Psoas muscle (tissue), 8 donors: Measurements from ENCODE around the gene C5orf46. TPM values are rescaled to one million over a fixed set of nuclear protein-coding genes. Genes with fewer than 3 reads are reported as not detected.

Source experiments
- ATAC-seq, 4 donors: fragments of 200-7000 bp; cut with Tn5 transposase; one replicate each; pipeline ENCODE4 v1.9.1; 2020; ENCODE audit warnings: moderate library complexity in 3 of 4, mild to moderate bottlenecking in 2 of 4
- DNase-seq, 2 donors: peaks; one replicate each; pipeline ENCODE4 v3.0.0-alpha.2; 2020
- H3K27ac ChIP-seq: fragments of 200-600 bp; one replicate; pipeline ENCODE4 v1.8.0; 2022
- H3K27me3 ChIP-seq, 3 donors: fragments of 200-600 bp in 1 of 3; one replicate each; pipeline versions ENCODE4 v1.6.1 to v1.8.0; 2013 to 2022; ENCODE audit warnings: low read length in 2 of 3, mild to moderate bottlenecking in 2 of 3, moderate library complexity in 1 of 3; ENCODE audit not compliant: insufficient read depth in 3 of 3
- H3K36me3 ChIP-seq, 2 donors: fragments of 200-600 bp in 1 of 2; one replicate each; pipeline versions ENCODE4 v1.6.1 to v1.8.0; 2013 to 2022; ENCODE audit warnings: low read depth in 1 of 2, mild to moderate bottlenecking in 1 of 2, moderate library complexity in 1 of 2; ENCODE audit not compliant: insufficient read depth in 1 of 2
- H3K4me1 ChIP-seq: fragments of 200-600 bp; one replicate; pipeline ENCODE4 v1.8.0; 2022
- H3K4me3 ChIP-seq: fragments of 200-600 bp; one replicate; pipeline ENCODE4 v1.8.0; 2022; ENCODE audit warnings: mild to moderate bottlenecking
- H3K9me3 ChIP-seq: fragments of 200-600 bp; one replicate; pipeline ENCODE4 v1.8.0; 2022
- CTCF ChIP-seq: fragments of 200-600 bp; IDR thresholded peaks from one replicate; pipeline ENCODE4 v1.8.0; 2022; ENCODE audit warnings: antibody characterized with exemption
- WGBS, 3 donors: extraction: QIAGEN DNeasy Blood & Tissue Kit; methylation state at CpG; one replicate each; pipeline versions ENCODE4 v1.1.6 to v1.1.7; 2013; 5-methylcytosine and 5-hydroxymethylcytosine counted together
- intact Hi-C, 2 donors: fragments of 100-400 bp; cut with DNase I; formaldehyde crosslinking; loops; one replicate each; pipeline versions ENCODE4 v1.11.0 to v1.14.2; 2022
- polyA plus RNA-seq, 3 donors: library from polyadenylated mRNA; stranded (reverse); fragments of 200-250 nt; gene quantifications; one replicate each; pipeline ENCODE4 v1.2.3, GENCODE V29; 2013
- total RNA-seq, 4 donors: library from RNA; stranded (reverse); fragmentation: NEBNext Ultra II Directional in 2 of 4; extraction: Animal tissue kit (Norgen Biotek cat#: 25700) in 2 of 4; gene quantifications; one replicate each; pipeline versions ENCODE4 v1.2.1 to v1.2.4, GENCODE V29; 2021 to 2023
- donor health status: healthy with polysubstance abuse.
- donor health status: DM: no; HTN: no; CAD: no; lungs with moderate emphysema.
- donor health status: Bipolar disorder and iron deficiency.
- donor health status: healthy.
- donor health status: DM: yes; HTN: yes; CAD: no.
- donor health status: DM: no; HTN: no; CAD: no.
- donor health status: DM: no; HTN: no; CAD: no.
- donor health status: DM: yes; HTN: yes; CAD: no.

Gene C5orf46
- total and polyA plus RNA-seq, 7 donors = not detected

GRCh38 chr5:147921136-147921535 is 14.8 kb upstream of the C5orf46 start:
- Histone ChIP-seq H3K27me3 (no peaks in the 10 kb centered on the region), H3K36me3 (no peaks in the 10 kb centered on the region), H3K9me3 (no peaks in the 10 kb centered on the region), H3K4me3 (no peak overlapping the region), H3K4me1 (no peaks in the 10 kb centered on the region), H3K27ac (no peak overlapping the region)
- intact Hi-C loops = no loop called here
- DNase-seq = no peak
- 62 to 72% (median 62%) methylated on average over 2 of the region's 2 CpGs for WGBS, 3 donors
- no peak for ATAC-seq
- TF ChIP-seq CTCF = no peak

- 85 to 91% (median 87%) methylated on average over 4 of the region's 4 CpGs for WGBS, 3 donors
- intact Hi-C loops = no loop called here
- no peak for DNase-seq
Observed at GRCh38 chr5:147920420-147921030, 14.2 kb upstream of the C5orf46 start.

GRCh38 chr5:147918899-147919298 is 12.6 kb upstream of the C5orf46 start:
- no peak overlapping the region for H3K27ac ChIP-seq
- no peaks in the 10 kb centered on the region for H3K4me1 ChIP-seq
- H3K4me3 ChIP-seq = no peak overlapping the region
- no peaks in the 10 kb centered on the region for H3K27me3 ChIP-seq
- intact Hi-C loops = no loop called here
- no peaks in the 10 kb centered on the region for H3K36me3 ChIP-seq
- ATAC-seq (no peak), DNase-seq (no peak)
- WGBS, 3 donors = 55 to 72% (median 62%) methylated on average over 3 of the region's 3 CpGs
- TF ChIP-seq CTCF = no peak
- no peaks in the 10 kb centered on the region for H3K9me3 ChIP-seq

More at GRCh38 chr5:147920420-147921030, 14.2 kb upstream of the C5orf46 start:
- no peaks in the 10 kb centered on the region for H3K9me3 ChIP-seq
- no peak for TF ChIP-seq CTCF
- H3K27ac ChIP-seq = no peak overlapping the region
- H3K4me1 ChIP-seq = no peaks in the 10 kb centered on the region
- H3K4me3 ChIP-seq = no peak overlapping the region
- ATAC-seq = no peak
- no peaks in the 10 kb centered on the region for H3K27me3 ChIP-seq
- H3K36me3 ChIP-seq = no peaks in the 10 kb centered on the region

GRCh38 chr5:147918101-147918685 is 11.9 kb upstream of the C5orf46 start:
- TF ChIP-seq CTCF = no peak
- Histone ChIP-seq H3K27me3 (no peaks in the 10 kb centered on the region), H3K9me3 (no peaks in the 10 kb centered on the region), H3K4me1 (no peaks in the 10 kb centered on the region), H3K27ac (no peak overlapping the region), H3K4me3 (no peak overlapping the region), H3K36me3 (no peaks in the 10 kb centered on the region)
- WGBS, 3 donors = 24 to 56% (median 40%) methylated on average over 2 of the region's 2 CpGs
- no peak for ATAC-seq
- intact Hi-C loops = no loop called here
- no peak for DNase-seq

- no peaks in the 10 kb centered on the region for H3K27me3 ChIP-seq
- no peak overlapping the region for H3K4me3 ChIP-seq
- DNase-seq = no peak
- no peaks in the 10 kb centered on the region for H3K36me3 ChIP-seq
- no peaks in the 10 kb centered on the region for H3K9me3 ChIP-seq
- ATAC-seq = no peak
- WGBS, 3 donors = 71 to 89% (median 85%) methylated on average over 3 of the region's 3 CpGs
- intact Hi-C loops = no loop called here
- no peaks in the 10 kb centered on the region for H3K4me1 ChIP-seq
- no peak for TF ChIP-seq CTCF
- no peak overlapping the region for H3K27ac ChIP-seq
Observed at GRCh38 chr5:147913786-147914185, 7.4 kb upstream of the C5orf46 start.
